Right lobe of liver (tissue), 6 donors: Measurements from ENCODE around the gene KASH5. TPM values are rescaled to one million over a fixed set of nuclear protein-coding genes. Genes with fewer than 3 reads are reported as not detected.
"Not testable (repeated sequence)": the region's sequence is repeated elsewhere in the genome, so short reads cannot be mapped to it uniquely, and the experiment has no call there.

Source experiments
- ATAC-seq, 4 donors: fragments of 200-7000 bp; cut with Tn5 transposase; one replicate each; pipeline ENCODE4 v1.9.1; 2020; ENCODE audit warnings: mild to moderate bottlenecking in 4 of 4, moderate library complexity in 4 of 4
- DNase-seq, 3 donors: peaks; one replicate each; pipeline ENCODE4 v3.0.0-alpha.2; 2020
- H3K27ac ChIP-seq, 3 donors: fragments of 200-600 bp; one replicate each; pipeline ENCODE4 v1.8.0; 2022
- H3K27me3 ChIP-seq, 2 donors: fragments of 200-600 bp; one replicate each; pipeline ENCODE4 v1.8.0; 2022
- H3K36me3 ChIP-seq, 4 donors: fragments of 200-600 bp; sonication (generic) in 1 of 4; one replicate each; pipeline versions ENCODE4 v1.5.1 to v1.8.0; 2017 to 2022; ENCODE audit warnings: control low read depth in 1 of 4
- H3K4me1 ChIP-seq, 4 donors: fragments of 200-600 bp; sonication (generic) in 1 of 4; one replicate each; pipeline versions ENCODE4 v1.5.1 to v1.8.0; 2017 to 2022; ENCODE audit warnings: control low read depth in 1 of 4
- H3K4me3 ChIP-seq, 3 donors: fragments of 200-600 bp; one replicate each; pipeline ENCODE4 v1.8.0; 2022
- H3K9me3 ChIP-seq, 4 donors: fragments of 200-600 bp; sonication (generic) in 1 of 4; one replicate each; pipeline versions ENCODE4 v1.5.1 to v1.8.0; 2017 to 2022; ENCODE audit warnings: control low read depth in 1 of 4
- POLR2A ChIP-seq: fragments of 450-650 bp; IDR thresholded peaks from one replicate; pipeline ENCODE4 v1.6.1; 2017; ENCODE audit warnings: antibody characterized with exemption, mild to moderate bottlenecking
- WGBS: methylation state at CpG from one replicate; pipeline ENCODE4 v1.1.6; 2018; ENCODE audit warnings: low coverage, low lambda C conversion rate; ENCODE audit not compliant: insufficient coverage; ENCODE audit errors: missing lambda C conversion rate; 5-methylcytosine and 5-hydroxymethylcytosine counted together
- intact Hi-C, 2 donors: fragments of 100-400 bp; cut with DNase I; formaldehyde crosslinking; loops; one replicate each; pipeline versions ENCODE4 v1.11.2 to v1.14.1; 2022
- total RNA-seq, 6 experiments: library from RNA; depleted of rRNA in 2 of 6; stranded (reverse); fragments of >200 nt in 2 of 6; fragmentation: NEBNext Ultra II Directional in 3 of 6; extraction: Animal tissue kit (Norgen Biotek cat#: 25700) in 3 of 6; gene quantifications; one replicate each; pipeline versions ENCODE4 v1.1.0 to v1.2.4, GENCODE V29; 2016 to 2023
- TF ChIP-seq, protein P1 (sequence below), 4 donors: fragments of 200-600 bp in 3 of 4; fragments of 450-650 bp in 1 of 4; IDR thresholded peaks; one replicate each; pipeline versions ENCODE4 v1.5.1 to v1.8.0; 2016 to 2022; ENCODE audit warnings: antibody characterized with exemption in 4 of 4, mild to moderate bottlenecking in 2 of 4
- donor health status: DM: no; HTN: yes; CAD: no.
- donor health status: DM: no; HTN: no; CAD: no.
- donor health status: DM: no; HTN: no; CAD: no.
- donor health status: DM: no; HTN: yes; CAD: no.
- donor health status: DM: no; HTN: yes; CAD: no.

Gene KASH5
- total RNA-seq, 6 experiments from 2014 or later, result 0.32 TPM; not detected in 5

- DNase-seq (no peak), ATAC-seq (no peak)
- Histone ChIP-seq H3K27ac (no peak overlapping the region), H3K36me3 (no peaks in the 10 kb centered on the region), H3K4me1 (no peaks in the 10 kb centered on the region), H3K27me3 (no peaks in the 10 kb centered on the region), H3K4me3 (no peak overlapping the region), H3K9me3 (no peaks in the 10 kb centered on the region)
- TF ChIP-seq, protein P1, sequence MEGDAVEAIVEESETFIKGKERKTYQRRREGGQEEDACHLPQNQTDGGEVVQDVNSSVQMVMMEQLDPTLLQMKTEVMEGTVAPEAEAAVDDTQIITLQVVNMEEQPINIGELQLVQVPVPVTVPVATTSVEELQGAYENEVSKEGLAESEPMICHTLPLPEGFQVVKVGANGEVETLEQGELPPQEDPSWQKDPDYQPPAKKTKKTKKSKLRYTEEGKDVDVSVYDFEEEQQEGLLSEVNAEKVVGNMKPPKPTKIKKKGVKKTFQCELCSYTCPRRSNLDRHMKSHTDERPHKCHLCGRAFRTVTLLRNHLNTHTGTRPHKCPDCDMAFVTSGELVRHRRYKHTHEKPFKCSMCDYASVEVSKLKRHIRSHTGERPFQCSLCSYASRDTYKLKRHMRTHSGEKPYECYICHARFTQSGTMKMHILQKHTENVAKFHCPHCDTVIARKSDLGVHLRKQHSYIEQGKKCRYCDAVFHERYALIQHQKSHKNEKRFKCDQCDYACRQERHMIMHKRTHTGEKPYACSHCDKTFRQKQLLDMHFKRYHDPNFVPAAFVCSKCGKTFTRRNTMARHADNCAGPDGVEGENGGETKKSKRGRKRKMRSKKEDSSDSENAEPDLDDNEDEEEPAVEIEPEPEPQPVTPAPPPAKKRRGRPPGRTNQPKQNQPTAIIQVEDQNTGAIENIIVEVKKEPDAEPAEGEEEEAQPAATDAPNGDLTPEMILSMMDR (IDR thresholded peaks at IDR 0.05), result no peak
- TF ChIP-seq POLR2A, result no peak
- WGBS, result 52% methylated on average over 3 of the region's 3 CpGs
- intact Hi-C loops, result no loop called here
Measured at GRCh38 chr19:49371184-49371583, 16.9 kb upstream of the KASH5 start.

- H3K27ac ChIP-seq, H3K36me3 ChIP-seq, H3K9me3 ChIP-seq, H3K4me3 ChIP-seq, H3K27me3 ChIP-seq, intact Hi-C loops, DNase-seq, ATAC-seq, H3K4me1 ChIP-seq: not testable (repeated sequence)
- WGBS, result 56% methylated on average over 3 of the region's 3 CpGs
Measured at GRCh38 chr19:49373174-49373573, 14.9 kb upstream of the KASH5 start.

DNA sequence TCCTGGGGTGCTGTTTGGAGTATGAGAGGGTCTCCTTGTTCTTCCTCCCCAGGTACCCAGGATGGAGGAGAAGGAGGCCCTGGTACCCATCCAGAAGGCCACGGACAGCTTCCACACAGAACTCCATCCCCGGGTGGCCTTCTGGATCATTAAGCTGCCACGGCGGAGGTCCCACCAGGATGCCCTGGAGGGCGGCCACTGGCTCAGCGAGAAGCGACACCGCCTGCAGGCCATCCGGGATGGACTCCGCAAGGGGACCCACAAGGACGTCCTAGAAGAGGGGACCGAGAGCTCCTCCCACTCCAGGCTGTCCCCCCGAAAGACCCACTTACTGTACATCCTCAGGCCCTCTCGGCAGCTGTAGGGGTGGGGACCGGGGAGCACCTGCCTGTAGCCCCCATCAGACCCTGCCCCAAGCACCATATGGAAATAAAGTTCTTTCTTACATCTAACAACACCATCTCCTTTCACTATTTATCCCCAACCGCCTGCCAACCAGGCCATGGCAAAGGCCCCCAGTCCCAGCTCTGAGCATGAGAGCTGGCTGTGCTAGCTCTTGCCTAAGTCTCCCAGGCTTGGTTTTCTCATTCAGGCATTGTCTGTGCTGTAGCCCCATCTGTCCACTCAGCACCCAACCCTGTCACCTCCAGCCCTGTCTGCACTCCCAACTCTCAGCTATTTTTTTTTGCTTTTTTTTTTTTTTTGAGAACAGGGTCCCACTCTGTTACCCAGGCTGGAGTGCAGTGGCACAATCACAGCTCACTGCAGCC is 13.2 kb upstream of the KASH5 start:
- Histone ChIP-seq H3K4me1 (no peaks in the 10 kb centered on the region), H3K27me3 (no peaks in the 10 kb centered on the region), H3K27ac (no peak overlapping the region), H3K36me3 (no peaks in the 10 kb centered on the region), H3K9me3 (no peaks in the 10 kb centered on the region), H3K4me3 (no peak overlapping the region)
- no peak for ATAC-seq
- no peak for DNase-seq
- TF ChIP-seq, protein P1 (IDR thresholded peaks at IDR 0.05), result no peak
- no peak for TF ChIP-seq POLR2A
- WGBS, result 100% methylated on average over 1 of the region's 16 CpGs
- intact Hi-C loops, result no loop called here

DNA sequence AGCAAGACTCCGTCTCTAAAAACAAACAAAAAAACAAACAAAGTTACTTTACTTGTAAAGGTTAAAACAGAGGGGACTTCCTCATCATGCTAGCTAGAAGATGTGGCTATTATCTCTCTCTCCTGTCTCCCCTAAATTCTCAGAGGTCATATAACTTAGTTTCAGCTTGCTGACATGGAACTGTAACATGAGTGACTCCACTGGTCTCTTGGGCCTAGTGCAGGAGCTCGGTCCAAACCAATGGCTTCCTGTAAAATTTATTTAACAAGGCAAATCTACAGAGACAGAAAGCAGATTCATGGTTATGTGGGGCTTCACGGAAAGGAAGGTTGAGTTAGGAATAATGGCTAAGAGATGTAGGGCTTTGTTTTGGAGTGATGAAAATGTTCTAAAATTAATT is 9.5 kb upstream of the KASH5 start:
- intact Hi-C loops, result no loop called here
- Histone ChIP-seq H3K36me3 (no peaks in the 10 kb centered on the region), H3K4me1 (no peaks in the 10 kb centered on the region), H3K27ac (no peak overlapping the region), H3K27me3 (no peaks in the 10 kb centered on the region), H3K4me3 (no peak overlapping the region), H3K9me3 (peaks cover 0 to 3% (median 0%) of the 10 kb centered on the region in 4 donors)
- no peak for TF ChIP-seq POLR2A
- TF ChIP-seq, protein P1 (IDR thresholded peaks at IDR 0.05), result no peak
- DNase-seq, result no peak
- no peak for ATAC-seq
- WGBS, result 72% methylated on average over 3 of the region's 3 CpGs

- 88% methylated on average over 3 of the region's 3 CpGs for WGBS
Measured at GRCh38 chr19:49380391-49380790, 7.7 kb upstream of the KASH5 start.

More at GRCh38 chr19:49380391-49380790, 7.7 kb upstream of the KASH5 start:
- no peaks in the 10 kb centered on the region for H3K36me3 ChIP-seq
- no peak overlapping the region for H3K4me3 ChIP-seq
- DNase-seq (no peak), ATAC-seq (no peak)
- no peaks in the 10 kb centered on the region for H3K27me3 ChIP-seq
- H3K4me1 ChIP-seq, result no peaks in the 10 kb centered on the region
- no peak overlapping the region for H3K27ac ChIP-seq
- TF ChIP-seq, protein P1 (IDR thresholded peaks at IDR 0.05), result no peak
- TF ChIP-seq POLR2A, result no peak
- intact Hi-C loops, result no loop called here
- H3K9me3 ChIP-seq, result peaks cover 0 to 3% (median 0%) of the 10 kb centered on the region in 4 donors
